A673 (cell line): ENCODE data around the gene CTNNBL1. TPM values are rescaled to one million over a fixed set of nuclear protein-coding genes. Genes with fewer than 3 reads are reported as not detected.

Experiments used
- BruUV-seq: library from RNA; stranded (reverse); fragments of 400-500 nt; replicated peaks from 2 replicates; lab custom pipeline; 2021; lab: Mats Ljungman, UMichigan
- CTCF ChIA-PET: fragments of 300-600 bp; sonication (Branson Sonifier 250); formaldehyde crosslinking; loops from one replicate; lab custom pipeline; 2022; ENCODE audit warnings: antibody characterized with exemption; lab: Charles Lee
- POLR2A ChIA-PET: fragments of 300-600 bp; sonication (Branson Sonifier 250); formaldehyde crosslinking; loops from one replicate; lab custom pipeline; 2022; ENCODE audit warnings: antibody characterized with exemption; ENCODE audit not compliant: low non-redundant PET; lab: Charles Lee
- DNase-seq: peaks from one replicate; pipeline ENCODE4 v3.0.0-alpha.2; 2015; ENCODE audit warnings: low spot score
- H3K27ac ChIP-seq: fragments of 200-600 bp; sonication (generic); 2 replicates; pipeline ENCODE4 v1.5.1; 2016; ENCODE audit warnings: mixed run types, low read depth, mild to moderate bottlenecking, mixed read lengths, antibody characterized with exemption, low read length; ENCODE audit not compliant: poor library complexity, severe bottlenecking
- H3K27me3 ChIP-seq: fragments of 200-600 bp; sonication (generic); replicated peaks from 2 replicates; pipeline ENCODE4 v1.6.1; 2017; ENCODE audit warnings: mixed run types, low read depth, mild to moderate bottlenecking, mixed read lengths, antibody characterized with exemption, low read length; ENCODE audit not compliant: insufficient read depth, poor library complexity
- H3K36me3 ChIP-seq: fragments of 200-600 bp; sonication (generic); 2 replicates; pipeline ENCODE4 v1.6.1; 2016; ENCODE audit warnings: mixed run types, mild to moderate bottlenecking, mixed read lengths, antibody characterized with exemption, low read length; ENCODE audit not compliant: insufficient read depth, poor library complexity, severe bottlenecking
- H3K4me1 ChIP-seq: fragments of 200-600 bp; sonication (generic); 2 replicates; pipeline ENCODE4 v1.6.1; 2017; ENCODE audit warnings: mixed run types, mild to moderate bottlenecking, mixed read lengths, antibody characterized with exemption, low read length; ENCODE audit not compliant: insufficient read depth, poor library complexity, severe bottlenecking
- H3K4me3 ChIP-seq: fragments of 200-600 bp; sonication (generic); 2 replicates; pipeline ENCODE4 v1.5.1; 2016; ENCODE audit warnings: low read depth, mixed run types, mild to moderate bottlenecking, mixed read lengths, low read length; ENCODE audit not compliant: poor library complexity, severe bottlenecking
- H3K9me3 ChIP-seq: fragments of 200-600 bp; sonication (generic); 2 replicates; pipeline ENCODE4 v1.6.1; 2016; ENCODE audit warnings: mixed run types, low read depth, mild to moderate bottlenecking, mixed read lengths, antibody characterized with exemption, low read length; ENCODE audit not compliant: poor library complexity, severe bottlenecking
- CTCF ChIP-seq: fragments of 300-800, 200-600 bp; sonication (generic); conservative IDR thresholded peaks from 2 replicates; pipeline ENCODE4 v1.5.1; 2017; ENCODE audit warnings: low read depth, mild to moderate bottlenecking, antibody characterized with exemption, low read length, moderate library complexity, mixed read lengths
- EZH2 ChIP-seq: fragments of 200-600 bp; sonication (generic); IDR thresholded peaks from 2 replicates; pipeline ENCODE4 v1.6.1; 2017; ENCODE audit warnings: borderline replicate concordance, low read depth, mild to moderate bottlenecking, mixed read lengths, antibody characterized with exemption, low read length; ENCODE audit not compliant: poor library complexity, severe bottlenecking
- intact Hi-C: fragments of 100-400 bp; cut with micrococcal nuclease; formaldehyde crosslinking; loops from one replicate; pipeline ENCODE4 v1.10.0; 2022; ENCODE audit not compliant: unreplicated experiment
- total RNA-seq: library from RNA; stranded (reverse); gene quantifications from 2 replicates; pipeline ENCODE4 v1.2.3, GENCODE V29; 2021

CTNNBL1 gene
- total RNA-seq, 1 experiment from 2014 or later: 88.5 TPM

DNA sequence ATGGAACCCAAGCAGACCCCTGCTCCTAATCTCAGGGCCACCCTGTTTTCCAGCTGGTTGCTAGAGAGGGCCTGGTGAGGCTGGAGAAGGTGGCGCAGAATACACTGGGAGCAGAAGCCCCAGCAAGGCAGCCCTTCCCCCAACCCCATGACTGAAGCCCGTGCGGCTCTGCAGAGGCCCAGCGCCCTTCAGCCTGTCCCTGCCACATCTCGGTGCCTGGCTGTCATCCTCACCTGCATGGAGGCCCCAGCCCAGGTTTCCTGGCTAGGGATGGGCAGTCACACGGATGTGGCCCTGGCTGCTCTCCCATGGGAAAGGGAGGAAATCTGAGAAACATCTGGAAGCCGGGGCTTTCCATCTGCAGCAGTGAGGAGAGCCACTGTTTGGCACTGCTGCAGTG, 183.0 kb downstream of the CTNNBL1 start:
- peaks cover 19% of the 10 kb centered on the region for H3K4me1 ChIP-seq

DNA sequence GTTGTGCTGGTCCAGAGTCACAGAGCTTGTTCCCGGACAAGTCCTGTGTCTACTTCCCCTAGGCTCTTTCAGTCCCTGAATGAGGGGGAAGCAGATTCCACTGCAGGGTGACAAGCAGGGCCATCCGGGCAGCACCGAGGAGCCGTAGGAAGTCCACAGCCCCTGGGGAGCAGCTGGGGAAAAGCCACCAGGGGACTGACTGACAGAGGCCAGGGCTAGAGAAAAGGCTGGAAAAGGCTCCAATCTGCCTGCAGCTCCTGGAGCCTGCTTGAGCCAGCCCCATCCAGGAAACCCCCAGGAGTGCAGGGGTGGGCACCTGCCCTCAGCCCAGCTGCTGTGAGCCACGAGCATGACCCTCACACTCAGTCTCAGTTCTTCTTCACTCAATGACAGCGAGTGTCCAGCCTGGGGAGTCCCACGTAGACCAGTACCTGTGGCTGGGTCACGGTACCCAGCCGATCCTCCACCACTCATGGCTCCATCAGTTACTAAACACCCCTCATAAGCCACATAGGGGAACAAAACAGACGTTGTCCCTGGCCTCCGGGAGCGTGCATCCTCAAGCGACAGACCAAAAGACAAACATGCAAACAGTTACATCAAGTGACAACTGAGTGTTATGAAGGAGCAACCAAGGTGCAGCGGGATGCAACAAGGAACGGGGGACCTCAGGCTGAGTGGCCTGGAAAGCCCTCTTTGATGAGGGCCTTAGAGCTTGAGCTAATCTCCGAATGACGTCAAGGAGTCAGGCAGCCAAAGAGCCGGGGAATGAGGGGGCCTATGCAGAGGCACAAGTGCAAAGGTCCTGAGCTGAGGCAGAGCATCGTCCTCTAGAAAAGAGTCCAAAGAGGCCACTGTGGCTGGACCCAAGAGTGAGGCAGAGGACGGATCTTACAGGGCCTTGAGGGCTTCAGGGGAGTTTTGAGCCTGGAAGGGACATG, 184.3 kb downstream of the CTNNBL1 start:
- intact Hi-C loops: no loop called here
- POLR2A ChIA-PET: no interaction called here
- no peak for DNase-seq

More for the DNA sequence above, 183.0 kb downstream of the CTNNBL1 start:
- Histone ChIP-seq H3K4me3 (no peak overlapping the region), H3K27me3 (no peaks in the 10 kb centered on the region), H3K9me3 (no peaks in the 10 kb centered on the region), H3K27ac (no peak overlapping the region), H3K36me3 (no peaks in the 10 kb centered on the region)
- intact Hi-C loops: no loop called here
- BruUV-seq: no TSS peak
- no peak for DNase-seq
- ChIA-PET POLR2A (no interaction called here), CTCF (no interaction called here)
- TF ChIP-seq EZH2 (no peak), CTCF (no peak)

More for the DNA sequence above, 184.3 kb downstream of the CTNNBL1 start:
- H3K4me3 ChIP-seq: no peak overlapping the region
- peaks cover 19% of the 10 kb centered on the region for H3K4me1 ChIP-seq
- no peaks in the 10 kb centered on the region for H3K27me3 ChIP-seq
- H3K36me3 ChIP-seq: no peaks in the 10 kb centered on the region
- TF ChIP-seq CTCF (no peak), EZH2 (no peak)
- CTCF ChIA-PET: no interaction called here
- no peaks in the 10 kb centered on the region for H3K9me3 ChIP-seq
- BruUV-seq: no TSS peak
- H3K27ac ChIP-seq: no peak overlapping the region
